GM18505 (cell line): Measurements from ENCODE around the gene STEAP3.

ENCODE experiments used
- ATAC-seq: cut with Tn5 transposase; IDR thresholded peaks from one replicate; pipeline ENCODE4 v1.9.1; 2021; ENCODE audit not compliant: unreplicated experiment
- POLR2A ChIP-seq: IDR thresholded peaks from 4 replicates; pipeline ENCODE4 v1.6.1; 2011; ENCODE audit warnings: borderline replicate concordance; ENCODE audit not compliant: insufficient read depth, insufficient read length; ENCODE audit errors: extremely low read depth

Gene STEAP3

DNA sequence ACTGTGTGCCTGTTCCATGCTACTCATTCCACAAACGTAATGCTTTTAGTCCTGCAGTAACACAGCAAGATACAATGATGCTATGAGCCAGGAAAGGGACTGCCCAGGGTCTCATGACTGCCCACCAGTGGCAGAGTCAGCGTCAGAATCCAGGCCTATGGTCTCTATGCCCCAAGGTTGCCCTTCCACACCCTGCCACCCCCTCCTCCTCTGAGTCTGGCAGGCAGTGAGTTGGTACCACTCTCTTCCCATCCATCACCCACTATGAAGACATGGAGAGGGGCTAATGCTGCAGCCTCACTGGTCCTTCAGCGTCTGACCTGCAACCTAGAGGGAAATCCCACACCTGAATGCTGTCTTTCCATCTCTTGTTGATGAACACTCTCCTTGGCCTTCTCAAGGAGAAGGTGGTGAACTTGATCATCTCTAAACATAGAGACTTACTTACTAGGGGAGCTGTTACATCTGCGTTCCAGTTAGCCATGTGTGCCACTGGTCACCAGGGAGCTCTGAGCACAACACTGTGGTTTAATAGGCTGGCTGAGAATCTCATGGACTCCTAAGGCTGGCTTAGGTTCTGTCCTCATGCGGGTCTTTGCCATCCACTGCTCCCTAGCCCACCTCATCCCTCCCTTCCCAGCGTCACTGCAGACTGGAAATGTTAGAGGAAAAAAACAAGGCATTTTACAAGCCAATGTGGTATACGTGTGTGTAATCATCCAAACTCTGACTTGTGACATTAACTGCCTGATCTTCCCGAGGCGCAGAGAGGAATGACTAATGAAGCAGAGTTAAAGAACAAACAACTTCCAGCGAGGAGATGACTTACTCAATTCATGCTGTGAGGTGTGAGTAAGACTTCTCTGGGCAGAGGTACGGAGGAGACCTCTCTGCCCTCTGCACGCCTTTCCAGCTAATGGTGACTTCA, 28.8 kb downstream of the STEAP3 start:
- TF ChIP-seq POLR2A = no peak
- no peak for ATAC-seq

DNA sequence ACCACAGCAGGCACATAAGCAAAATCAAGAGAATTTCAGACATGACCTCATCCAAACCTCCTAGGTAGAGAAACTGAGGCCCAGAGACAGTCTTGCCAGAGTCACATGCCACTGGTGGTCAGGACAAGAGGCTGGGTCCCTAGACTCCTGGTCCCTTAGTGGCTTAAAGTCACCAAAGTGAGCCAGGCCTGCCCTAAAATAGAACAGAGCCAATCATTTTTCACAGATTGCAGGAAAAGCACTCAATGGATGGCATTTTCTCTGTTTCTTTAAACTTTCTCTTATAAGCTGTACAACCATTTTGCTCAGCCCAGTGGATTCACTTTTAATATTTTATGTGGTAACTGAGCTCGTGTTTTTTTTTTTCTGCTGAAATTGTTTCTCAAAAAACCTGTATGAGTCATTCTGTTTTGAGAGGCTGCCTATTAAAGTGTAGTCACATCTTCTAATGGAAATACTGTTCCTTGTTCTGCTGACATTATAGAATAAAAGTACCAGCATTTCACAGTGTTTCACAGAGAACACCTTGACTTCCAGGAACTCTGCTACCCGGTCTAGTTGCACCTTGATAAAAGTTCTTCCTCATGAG, 29.6 kb downstream of the STEAP3 start:
- ATAC-seq = no peak

DNA sequence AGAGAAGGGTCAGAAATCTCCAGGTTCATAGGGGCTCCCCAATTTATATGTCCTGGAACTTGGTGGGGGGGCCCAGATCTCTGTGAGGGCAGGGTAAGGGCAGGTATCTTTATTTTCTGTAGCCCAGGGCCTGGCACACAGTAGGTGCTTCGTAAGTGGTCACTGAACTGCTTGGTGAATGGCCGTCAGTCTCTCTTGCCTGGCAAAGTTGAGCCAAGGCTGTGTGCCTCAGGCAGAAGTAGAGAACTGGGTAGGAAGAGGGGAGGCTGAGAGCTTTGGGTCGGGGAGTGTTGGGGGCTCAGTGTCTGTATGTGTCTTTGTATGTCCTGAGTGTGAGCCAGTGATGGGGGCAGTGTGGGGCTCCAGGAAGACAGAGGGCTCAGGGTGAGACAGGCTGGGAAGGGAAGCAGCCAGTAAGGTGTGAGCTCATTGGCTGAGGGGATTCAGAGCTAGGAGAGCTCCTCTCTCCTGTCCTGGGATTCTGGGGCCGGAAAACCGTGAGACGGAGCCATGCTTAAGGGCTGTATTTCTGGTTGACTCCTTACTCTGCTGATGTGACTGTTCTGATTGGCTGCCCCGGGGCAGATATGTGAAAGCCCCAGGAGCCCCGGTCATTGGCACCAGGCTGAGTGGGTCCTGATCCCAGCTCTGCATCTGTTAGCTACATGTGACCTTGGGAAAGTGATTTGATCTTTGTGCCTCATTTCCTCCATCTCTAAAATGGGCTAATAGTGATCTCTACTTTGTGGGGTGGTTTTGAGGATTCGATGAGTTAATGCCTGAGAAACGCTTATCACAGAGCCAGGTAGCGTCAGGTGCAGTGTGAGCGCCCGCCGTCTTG, 30.3 kb downstream of the STEAP3 start:
- no peak for TF ChIP-seq POLR2A
- ATAC-seq = no peak

More for the DNA sequence above, 29.6 kb downstream of the STEAP3 start:
- no peak for TF ChIP-seq POLR2A

DNA sequence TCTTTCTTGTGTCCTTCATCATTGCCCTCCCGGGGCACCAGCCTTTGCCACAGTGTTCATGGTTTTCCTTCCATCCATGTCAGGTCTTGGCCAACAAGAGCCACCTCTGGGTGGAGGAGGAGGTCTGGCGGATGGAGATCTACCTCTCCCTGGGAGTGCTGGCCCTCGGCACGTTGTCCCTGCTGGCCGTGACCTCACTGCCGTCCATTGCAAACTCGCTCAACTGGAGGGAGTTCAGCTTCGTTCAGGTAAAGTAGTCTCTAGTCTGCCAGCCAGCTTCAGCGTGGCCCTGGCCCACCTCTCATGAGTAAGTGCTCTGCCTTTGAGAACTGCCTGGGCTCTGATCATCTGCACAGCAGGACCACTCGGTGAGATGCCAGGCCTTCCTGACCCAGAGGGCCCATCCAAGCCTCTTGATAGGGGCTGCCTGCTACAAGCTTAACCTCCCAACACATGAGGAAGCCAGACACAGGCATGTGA, 31.0 kb downstream of the STEAP3 start:
- no peak for ATAC-seq
- TF ChIP-seq POLR2A = no peak

DNA sequence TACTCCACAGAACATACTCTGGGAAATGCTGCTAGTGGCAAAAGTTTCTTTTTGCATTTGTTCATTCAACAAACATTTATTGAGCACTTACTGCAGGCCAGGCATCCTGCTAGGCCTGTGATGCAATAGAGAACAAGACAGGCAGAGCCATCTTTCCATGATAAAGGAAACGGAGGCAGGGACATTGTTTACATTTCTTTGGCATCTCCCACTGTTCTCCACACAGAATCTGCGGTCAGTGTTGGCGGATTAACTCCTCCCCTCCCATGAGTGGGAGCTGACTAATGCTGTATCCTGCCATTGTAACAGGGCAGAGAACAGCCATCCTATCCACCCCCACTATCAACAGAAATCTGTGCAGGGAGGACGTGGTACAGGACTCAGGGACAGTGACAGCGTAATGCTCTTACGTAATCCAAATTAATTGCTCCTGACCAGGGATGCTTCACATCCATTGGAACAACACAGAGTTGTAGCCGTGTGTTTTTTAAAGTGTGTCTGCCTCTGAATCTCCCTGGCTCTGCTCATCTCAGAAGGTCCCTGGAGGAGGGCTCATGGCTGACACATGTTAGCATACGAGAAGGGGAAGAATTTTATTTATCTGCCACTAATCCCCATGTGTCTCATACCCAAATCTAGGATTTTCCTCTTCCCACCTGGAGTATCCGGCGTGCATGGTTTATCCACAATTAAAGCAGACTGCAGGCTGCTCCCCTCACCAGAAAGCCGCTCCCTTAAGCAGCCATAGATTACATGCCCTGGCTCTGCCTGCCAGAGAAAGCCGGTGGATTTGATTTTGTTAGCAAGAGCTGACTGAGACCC, 32.3 kb downstream of the STEAP3 start:
- no peak for TF ChIP-seq POLR2A
- no peak for ATAC-seq

DNA sequence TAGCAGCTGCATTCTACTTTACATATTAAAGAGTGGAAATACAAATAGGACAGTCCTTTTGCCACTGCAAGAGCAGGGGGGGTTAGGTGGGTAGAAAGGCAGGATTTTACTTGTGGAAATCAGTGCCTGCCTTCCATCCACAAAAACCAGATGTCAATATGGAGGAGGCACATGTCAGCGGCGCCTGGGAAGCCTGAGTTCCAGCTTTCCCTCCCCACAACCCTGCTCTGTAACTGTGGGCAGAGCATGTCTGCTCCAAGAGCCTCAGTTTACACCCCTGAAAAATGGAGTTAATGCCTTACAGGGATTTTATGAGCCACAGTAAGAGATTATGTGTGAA, 32.9 kb downstream of the STEAP3 start:
- TF ChIP-seq POLR2A = no peak
- no peak for ATAC-seq

DNA sequence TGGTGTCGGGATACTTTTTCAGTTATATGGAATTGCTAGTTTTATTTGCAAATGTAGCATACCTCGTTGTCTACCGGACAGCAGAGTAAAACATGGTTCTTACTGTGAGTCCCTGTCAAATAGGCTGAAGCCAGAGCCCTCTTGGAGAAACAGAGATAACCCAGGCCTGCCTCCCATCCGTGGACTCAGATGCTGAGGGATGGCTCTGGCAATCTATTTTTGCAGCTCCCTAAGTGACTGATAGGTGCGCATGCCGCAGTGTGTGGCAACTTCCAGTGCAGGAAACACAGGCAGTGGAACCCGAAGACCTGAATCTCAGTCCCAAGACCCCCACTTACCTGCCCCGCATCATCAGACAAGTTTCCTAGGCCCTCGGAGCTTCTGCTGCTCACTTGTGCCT, 33.6 kb downstream of the STEAP3 start:
- no peak for TF ChIP-seq POLR2A
- ATAC-seq = no peak

DNA sequence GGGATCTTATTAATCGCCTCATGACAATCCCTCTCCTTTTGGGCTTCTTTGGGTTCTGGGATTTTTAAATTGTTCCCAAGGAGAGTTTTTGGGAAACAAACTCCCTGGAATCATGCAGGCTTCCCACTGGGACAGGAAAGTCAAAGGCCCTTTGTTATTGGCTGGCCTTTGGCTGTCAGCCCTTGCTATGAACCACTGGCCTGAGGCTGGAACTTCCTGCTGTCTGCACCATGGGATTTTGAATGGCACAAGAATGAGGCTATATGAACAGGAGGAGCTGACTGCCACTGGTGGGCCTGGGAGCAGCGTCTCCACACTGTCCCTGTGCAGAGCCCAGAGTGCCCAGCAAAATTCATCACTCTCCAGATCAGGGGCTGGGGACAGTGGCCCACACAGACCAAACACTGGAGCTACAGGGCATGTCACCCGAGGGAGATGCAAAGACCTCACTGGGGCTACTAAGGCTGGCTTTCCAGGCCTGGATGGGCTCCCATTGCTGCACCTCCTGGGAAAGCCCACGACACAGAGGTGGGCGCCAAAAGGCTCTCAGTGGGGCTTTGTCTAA, 35.7 kb downstream of the STEAP3 start:
- ATAC-seq = no peak
- TF ChIP-seq POLR2A = no peak

DNA sequence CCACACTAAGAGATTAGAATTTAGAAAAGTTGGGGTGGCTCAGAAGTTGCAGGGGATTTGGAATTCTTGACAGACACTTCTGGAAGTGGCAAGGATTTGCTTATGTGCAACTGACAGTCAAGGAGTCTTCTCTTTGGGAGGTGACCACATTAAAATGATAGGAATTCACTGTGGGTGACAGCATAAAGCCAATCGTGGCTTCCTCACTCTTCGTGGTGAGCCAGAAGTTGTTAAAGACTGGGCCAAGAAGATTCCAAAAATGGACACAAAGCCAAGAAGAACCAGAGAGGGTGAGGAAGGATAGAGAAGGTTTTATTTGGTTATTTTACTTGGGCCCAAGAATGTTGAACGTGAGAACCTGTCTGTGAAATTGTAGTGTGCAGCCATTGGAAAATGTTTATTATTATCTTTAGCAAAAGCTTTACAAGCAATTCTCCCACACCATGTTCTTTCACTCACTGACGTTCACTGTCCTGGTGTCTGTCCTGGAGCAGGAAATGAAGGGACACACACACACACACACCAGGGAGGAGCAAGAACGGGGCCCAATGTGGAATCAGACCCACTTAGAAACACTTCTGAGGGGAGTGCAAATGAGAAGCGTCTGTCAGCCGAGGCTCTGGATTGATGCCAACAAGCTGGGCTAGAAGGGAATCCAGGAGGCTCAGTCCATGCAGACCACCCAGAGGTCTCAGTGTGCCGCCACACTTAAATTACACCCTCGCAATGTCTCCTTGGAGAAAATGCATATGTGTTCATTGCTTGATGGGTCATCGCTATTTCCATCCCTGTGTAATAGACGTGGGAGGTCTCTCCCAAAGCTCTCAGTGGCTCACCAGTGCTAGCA, 37.2 kb downstream of the STEAP3 start:
- ATAC-seq = no peak

DNA sequence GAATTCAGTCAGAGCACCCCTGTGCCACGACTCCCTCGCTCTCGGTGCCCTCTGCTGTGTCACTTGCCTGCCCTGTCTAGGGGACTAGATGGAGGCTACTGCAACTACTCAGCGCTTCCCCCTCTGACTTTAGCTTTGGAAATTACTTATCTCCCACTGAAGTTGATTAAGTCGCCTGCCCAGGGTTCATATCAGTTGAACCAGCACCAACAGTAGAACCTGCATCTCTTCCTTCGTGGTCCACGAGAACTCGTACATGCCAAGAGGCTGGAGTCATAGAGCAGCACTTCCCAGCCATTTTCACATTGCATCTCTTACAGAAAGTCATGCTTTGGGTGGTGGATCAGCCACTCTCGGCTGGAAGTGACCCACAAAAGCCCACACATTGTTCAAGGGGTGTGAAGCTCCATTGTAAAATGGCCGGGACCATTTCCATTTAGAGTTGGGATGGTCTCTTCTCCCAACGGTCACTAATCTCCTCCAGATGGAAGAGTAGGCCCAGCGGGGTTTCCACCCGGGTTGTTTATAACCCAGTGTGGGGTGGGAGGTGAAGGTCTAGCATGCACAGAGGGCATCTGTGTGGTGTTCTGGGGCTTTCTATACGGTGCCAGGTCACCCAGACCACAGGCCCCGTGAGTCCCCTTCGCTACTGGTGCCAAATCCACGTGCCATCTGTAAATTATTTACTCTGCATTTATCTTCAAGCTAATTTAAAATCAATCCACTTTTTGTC, 38.0 kb downstream of the STEAP3 start:
- no peak for ATAC-seq
- TF ChIP-seq POLR2A = no peak

More for the DNA sequence above, 37.2 kb downstream of the STEAP3 start:
- TF ChIP-seq POLR2A = no peak

DNA sequence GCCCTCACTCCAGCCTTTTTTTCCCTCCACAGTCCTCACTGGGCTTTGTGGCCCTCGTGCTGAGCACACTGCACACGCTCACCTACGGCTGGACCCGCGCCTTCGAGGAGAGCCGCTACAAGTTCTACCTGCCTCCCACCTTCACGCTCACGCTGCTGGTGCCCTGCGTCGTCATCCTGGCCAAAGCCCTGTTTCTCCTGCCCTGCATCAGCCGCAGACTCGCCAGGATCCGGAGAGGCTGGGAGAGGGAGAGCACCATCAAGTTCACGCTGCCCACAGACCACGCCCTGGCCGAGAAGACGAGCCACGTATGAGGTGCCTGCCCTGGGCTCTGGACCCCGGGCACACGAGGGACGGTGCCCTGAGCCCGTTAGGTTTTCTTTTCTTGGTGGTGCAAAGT, 39.4 kb downstream of the STEAP3 start:
- TF ChIP-seq POLR2A = no peak
- no peak for ATAC-seq
